GM19193 (cell line): ENCODE measurements around the gene TMEM54.

Experiments used
- POLR2A ChIP-seq: IDR thresholded peaks from 4 replicates; pipeline ENCODE4 v1.6.1; 2011; ENCODE audit not compliant: insufficient read depth, insufficient read length; ENCODE audit errors: extremely low read depth

TMEM54 gene

GRCh38 chr1:32878637-32879041, 22.6 kb downstream of the TMEM54 start:
- TF ChIP-seq POLR2A: no peak

DNA sequence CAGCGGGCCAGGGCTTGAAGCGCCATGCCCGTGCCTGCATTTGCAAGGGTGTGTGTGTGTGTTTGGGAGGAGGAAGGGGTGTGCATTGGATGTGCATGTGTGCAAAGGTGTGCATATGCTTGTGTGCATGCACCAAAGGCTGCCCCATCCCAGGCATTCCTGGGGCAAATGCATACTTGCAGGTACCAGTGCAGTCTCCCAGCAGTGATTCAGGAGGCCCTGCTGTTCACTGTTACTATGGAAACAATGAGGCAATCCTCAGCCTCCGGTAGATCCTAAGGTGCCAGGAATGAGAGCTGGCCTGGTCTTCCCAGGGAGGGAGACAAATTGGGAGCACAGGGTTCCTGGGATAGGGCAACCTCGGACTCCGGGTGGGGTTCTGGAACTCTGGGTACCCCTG, 23.0 kb downstream of the TMEM54 start:
- no peak for TF ChIP-seq POLR2A

- TF ChIP-seq POLR2A: no peak
Observed at GRCh38 chr1:32877211-32878110, 23.7 kb downstream of the TMEM54 start.

DNA sequence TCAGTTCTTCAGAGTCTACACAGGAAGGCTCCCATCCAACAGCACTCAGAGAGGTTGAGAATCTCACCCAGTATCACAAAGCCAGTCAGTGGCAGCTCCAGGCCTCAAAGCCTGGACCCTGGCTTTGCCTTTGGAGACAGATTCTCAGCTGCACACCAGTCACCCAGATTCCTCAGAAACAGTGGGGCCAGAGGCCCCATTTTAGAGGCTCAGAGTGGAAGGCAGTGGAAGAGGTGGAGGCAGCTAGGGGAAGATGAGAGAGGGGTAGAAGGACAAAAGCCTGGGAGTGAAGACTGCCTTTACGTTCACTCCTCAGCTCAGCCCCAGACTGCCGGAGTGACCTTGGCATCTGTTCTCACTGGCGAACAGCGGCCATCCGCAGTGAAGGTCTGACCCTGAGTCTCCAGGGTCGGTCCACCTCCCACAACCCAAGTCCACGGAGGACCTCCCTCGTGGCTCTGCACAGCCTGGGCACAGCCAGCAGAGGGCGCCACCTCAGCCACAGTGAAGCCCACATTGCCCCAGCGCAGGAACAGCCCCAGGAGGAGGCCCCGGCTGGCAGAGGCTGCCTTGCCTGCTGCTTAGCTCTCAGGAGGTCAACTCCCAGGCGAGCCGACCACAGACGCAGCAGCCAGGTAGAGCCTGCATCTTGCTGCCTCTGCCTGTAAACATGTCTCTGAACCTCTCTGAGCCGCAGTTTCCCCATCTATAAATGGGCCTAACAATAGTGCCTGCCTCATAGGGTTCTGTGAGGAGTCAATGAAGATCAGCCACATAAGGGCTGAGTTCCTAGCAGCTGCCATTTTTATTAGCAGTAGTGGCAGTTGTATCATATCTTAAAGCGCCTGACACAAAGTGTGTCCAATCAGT, 24.6 kb downstream of the TMEM54 start:
- TF ChIP-seq POLR2A: no peak

- TF ChIP-seq POLR2A: no peak
Observed at GRCh38 chr1:32874860-32875752, 26.1 kb downstream of the TMEM54 start.

GRCh38 chr1:32873484-32873883, 27.7 kb downstream of the TMEM54 start:
- no peak for TF ChIP-seq POLR2A

DNA sequence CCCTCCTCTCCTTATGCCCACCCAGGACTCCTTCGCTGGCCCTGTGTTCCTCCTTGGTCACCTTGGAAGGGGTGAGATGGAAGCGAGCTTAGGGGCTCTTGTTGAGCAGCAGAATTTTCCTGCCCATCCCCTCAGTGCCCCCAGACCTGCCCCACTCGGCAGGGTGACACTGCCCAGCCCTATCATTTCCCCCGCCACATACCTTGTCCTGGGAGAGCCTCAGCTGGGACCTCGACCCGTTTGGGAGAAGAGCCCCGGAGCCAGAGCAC, 29.1 kb downstream of the TMEM54 start:
- no peak for TF ChIP-seq POLR2A

DNA sequence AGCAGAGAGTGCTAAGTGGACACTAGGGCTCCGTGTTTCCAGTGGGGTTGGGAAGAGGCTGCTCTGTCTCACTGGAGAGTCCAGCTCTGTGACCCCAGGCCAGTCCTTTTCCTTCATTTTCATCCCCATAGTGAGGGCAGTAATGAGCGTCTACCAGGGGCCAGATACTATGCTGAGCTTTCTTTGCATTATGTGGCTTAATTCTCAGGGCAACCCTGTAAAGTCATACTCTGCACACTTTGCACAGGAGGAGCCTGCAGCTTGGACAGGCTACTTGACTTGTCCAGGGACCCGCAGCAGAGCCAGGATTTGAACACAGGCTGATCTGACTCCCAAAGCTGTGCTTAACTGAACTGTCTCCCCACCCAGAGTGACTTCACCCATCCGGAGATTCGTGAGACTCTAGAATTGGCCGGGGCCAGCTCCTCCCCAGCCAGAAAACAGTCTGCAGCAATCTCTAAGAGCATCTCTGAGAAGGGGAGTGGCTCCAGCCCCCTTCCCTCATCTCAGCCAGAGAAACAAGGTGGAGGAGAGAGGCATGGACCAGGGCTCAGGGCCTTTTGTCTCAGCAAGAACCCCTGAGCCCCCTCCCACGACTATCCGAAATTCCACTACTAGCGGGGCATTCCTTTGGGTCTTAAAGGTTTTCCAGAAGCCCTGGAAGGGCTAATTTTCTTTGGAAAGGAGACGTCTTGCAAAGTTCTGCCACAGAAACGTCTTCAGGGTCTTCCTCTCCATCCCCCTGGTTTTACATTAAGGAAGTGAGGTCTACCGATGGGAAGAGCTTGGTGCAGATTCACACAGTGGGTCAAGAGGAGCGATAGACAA, 29.6 kb downstream of the TMEM54 start:
- TF ChIP-seq POLR2A: no peak

DNA sequence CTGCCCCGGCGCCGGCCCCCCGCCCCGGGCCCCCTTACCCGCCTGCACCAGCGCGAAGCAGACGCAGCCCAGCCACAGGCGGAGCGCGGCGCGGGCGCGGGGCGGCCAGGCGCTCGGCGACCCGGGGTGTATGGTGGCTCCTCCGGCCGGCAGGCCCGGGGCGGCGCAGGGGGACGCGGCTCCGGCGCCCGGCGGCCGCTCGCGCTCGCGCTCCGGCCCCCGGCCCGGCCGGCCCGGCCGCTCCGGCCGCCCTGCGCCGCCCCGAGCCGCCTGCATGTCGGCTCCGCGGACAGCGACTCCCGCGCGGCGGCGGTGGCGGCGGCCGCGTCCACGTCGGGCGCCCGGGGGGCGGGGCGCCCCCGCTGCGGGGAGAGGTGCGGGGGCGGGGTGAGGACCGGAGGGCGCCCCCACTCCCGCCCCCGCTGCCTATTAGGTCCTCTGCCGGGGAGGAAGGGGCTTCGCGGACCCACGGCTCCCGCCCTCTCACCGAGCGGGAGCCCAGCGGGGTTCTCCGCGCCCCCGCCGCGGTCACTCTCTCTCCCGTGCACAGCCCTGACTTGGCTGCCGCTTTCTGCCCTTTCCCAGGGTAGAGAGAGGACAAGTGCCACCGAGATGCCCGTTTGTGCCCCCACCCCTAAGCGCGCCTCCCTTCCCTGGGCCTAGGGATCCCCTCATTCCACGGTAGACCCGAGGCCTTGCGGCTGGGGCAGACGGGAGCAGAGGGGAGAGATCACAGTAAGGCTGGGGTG, 30.4 kb downstream of the TMEM54 start, which contains the start of gene FNDC5:
Gene FNDC5, minus strand, starts transcription at position 298 of the 749 bp plus-strand sequence.
- TF ChIP-seq POLR2A: no peak

DNA sequence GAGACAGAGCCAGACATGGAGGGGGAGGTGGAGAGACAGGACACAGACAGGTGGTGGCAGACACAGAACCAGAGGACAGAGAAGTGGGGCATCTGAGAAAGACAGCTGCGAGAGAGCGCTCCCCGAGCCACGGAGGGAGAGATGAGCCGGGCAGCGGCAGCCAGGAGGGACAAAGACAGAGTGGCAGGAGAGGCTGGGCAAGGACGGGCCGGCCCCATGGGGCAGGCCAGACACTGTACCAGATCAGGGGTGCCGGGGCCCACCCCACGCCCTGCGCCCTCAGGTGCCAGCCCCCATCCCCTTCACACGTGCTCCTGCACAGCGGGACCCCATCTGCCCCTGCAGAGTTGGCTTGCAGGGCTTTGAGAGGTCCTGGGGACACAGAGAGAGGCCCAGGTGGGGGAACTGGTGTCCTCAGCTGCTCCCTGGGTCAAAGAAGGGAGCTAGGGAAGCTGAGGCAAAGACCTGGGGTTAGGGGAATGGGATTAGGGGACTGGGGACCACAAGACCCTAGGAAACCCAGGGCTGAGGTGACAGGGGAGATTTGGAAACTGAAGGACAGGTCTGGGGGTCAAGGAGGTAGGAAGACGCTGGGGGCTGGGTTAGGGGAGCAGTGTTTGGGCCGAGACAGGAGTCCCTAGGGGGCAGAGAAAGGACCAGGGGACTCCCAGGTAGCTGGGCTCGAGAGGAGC, 31.1 kb downstream of the TMEM54 start:
- TF ChIP-seq POLR2A: no peak

- TF ChIP-seq POLR2A: no peak
Observed at GRCh38 chr1:32868806-32869455, 32.3 kb downstream of the TMEM54 start.

DNA sequence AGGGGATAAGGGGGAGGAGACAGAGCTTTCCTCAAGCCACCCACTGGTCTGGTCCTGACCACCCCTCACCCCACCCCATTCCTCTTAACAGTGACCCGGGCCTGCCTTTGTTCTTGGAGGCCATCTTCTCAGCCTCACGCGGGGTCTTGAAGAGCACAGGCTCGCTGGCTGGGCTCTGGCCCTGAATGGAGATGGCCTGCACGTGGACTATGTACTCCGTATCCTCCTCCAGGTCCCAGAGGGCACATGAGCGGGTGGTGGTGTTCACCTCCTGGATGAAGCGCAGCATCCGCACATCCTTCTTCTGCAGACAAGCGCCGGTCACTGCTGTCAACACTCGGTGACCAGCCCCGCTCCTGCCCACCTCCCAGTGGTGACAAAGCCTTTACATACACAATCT, 33.1 kb downstream of the TMEM54 start:
- no peak for TF ChIP-seq POLR2A

- no peak for TF ChIP-seq POLR2A
Observed at GRCh38 chr1:32867671-32868070, 33.5 kb downstream of the TMEM54 start.

DNA sequence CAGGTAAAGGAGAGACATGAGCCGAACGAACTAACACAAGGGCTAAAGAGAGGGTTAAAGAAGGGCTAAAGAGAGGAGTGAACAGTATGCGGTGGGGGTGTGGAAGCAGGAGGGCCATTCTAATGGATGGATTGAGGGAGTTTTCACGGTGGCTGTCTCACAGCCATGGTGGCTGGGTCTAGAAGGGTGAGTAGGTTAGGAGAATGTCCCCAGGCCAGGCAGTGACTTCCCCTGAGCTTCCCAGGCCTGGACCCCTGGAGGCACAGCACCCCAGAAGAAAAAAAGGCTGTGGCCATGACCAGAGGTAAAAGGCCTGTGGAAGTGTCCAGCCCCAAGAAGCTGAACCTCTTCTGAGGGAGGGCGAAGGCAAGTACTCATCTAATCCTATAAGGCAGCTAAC, 34.0 kb downstream of the TMEM54 start:
- no peak for TF ChIP-seq POLR2A
